OCI-LY3 (cell line): ENCODE results near the gene HLA-DQB1.

Experiments
- H2AFZ ChIP-seq: fragments of 200-600, 300-600 bp; shearing (Covaris generic); 2 replicates; pipeline ENCODE4 v1.6.0; 2014; ENCODE audit warnings: antibody characterized with exemption, low read depth, low read length
- H3K27ac ChIP-seq: fragments of 200-600, 300-600 bp; sonication (generic); 2 replicates; pipeline ENCODE4 v1.5.1; 2014; ENCODE audit warnings: mild to moderate bottlenecking, low read length, moderate library complexity, mixed read lengths
- H3K27me3 ChIP-seq: fragments of 200-600, 300-600 bp; sonication (generic); 2 replicates; pipeline ENCODE4 v1.6.1; 2014; ENCODE audit warnings: low read depth, low read length, mixed read lengths
- H3K36me3 ChIP-seq: fragments of 200-600, 300-600 bp; sonication (generic); replicated peaks from 2 replicates; pipeline ENCODE3; 2014; ENCODE audit warnings: low read depth, low read length, mixed read lengths
- H3K4me1 ChIP-seq: fragments of 300-600, 200-600 bp; sonication (generic); 2 replicates; pipeline ENCODE4 v1.6.1; 2014; ENCODE audit warnings: low read length, mixed read lengths
- H3K4me2 ChIP-seq: fragments of 200-600, 300-600 bp; sonication (generic); 2 replicates; pipeline ENCODE4 v1.6.1; 2014; ENCODE audit warnings: low read length, mixed read lengths
- H3K4me3 ChIP-seq: fragments of 300-600, 200-600 bp; sonication (generic); 2 replicates; pipeline ENCODE4 v1.5.1; 2014; ENCODE audit warnings: antibody characterized with exemption, mild to moderate bottlenecking, low read length, moderate library complexity
- H3K79me2 ChIP-seq: fragments of 300-600, 200-600 bp; shearing (Covaris generic); 2 replicates; pipeline ENCODE4 v1.6.1; 2014; ENCODE audit warnings: mild to moderate bottlenecking, low read length, mixed read lengths
- H3K9ac ChIP-seq: fragments of 300-600, 200-600 bp; shearing (Covaris generic); 2 replicates; pipeline ENCODE4 v1.6.0; 2014; ENCODE audit warnings: mild to moderate bottlenecking, low read length, moderate library complexity
- H3K9me3 ChIP-seq: fragments of 200-600, 300-600 bp; shearing (Covaris generic); 2 replicates; pipeline ENCODE4 v1.6.1; 2014; ENCODE audit warnings: low read length, mixed read lengths; ENCODE audit not compliant: insufficient read depth
- H4K20me1 ChIP-seq: fragments of 200-600, 300-600 bp; sonication (generic); 2 replicates; pipeline ENCODE4 v1.6.1; 2016; ENCODE audit warnings: low read length, mixed read lengths; ENCODE audit not compliant: insufficient read depth
- EZH2phosphoT487 ChIP-seq: fragments of 200-600 bp; shearing (Covaris generic); IDR thresholded peaks from 2 replicates; pipeline ENCODE4 v1.6.1; 2018; ENCODE audit warnings: antibody characterized with exemption, mixed run types, low read depth
- TF ChIP-seq, protein P1 (sequence below): fragments of 200-600, 300-600 bp; sonication (generic); IDR thresholded peaks from 2 replicates; pipeline ENCODE4 v1.5.1; 2014; ENCODE audit warnings: antibody characterized with exemption, low read length, low read depth

Gene HLA-DQB1

DNA sequence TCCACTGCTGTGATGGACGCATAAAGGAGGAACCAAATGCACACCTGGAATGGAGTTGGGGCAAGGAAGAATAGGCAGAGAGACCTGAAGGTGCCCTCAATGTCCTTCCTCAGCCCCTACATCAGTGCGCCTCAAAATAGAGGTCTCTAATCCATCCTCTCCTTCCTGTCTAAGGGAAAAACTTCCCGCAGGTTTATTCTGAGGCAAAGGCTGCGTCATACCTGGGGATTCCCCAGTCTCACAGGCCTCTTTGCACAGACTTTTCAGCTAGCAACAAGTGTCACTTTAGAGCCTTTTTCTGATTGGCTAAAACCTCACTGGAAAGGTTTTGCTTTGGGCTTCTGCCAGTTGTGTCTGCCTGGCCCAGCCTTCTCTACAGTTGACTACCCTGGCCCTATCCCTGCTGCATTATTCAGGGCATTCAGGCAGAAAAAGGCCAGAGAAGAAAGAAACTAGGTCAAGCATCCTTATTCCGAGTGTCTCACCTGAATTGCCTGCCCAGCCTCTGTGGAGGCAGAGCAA, 1.8 kb upstream of the HLA-DQB1 start:
- Histone ChIP-seq H4K20me1 (no peaks in the 10 kb centered on the region), H3K9me3 (no peaks in the 10 kb centered on the region), H3K27ac (peak overlapping the region; percentile 66), H3K4me3 (no peak overlapping the region), H3K4me1 (peaks cover 18% of the 10 kb centered on the region), H3K4me2 (peak overlapping the region; percentile 59), H3K79me2 (peaks cover 13% of the 10 kb centered on the region), H3K9ac (peak overlapping the region; percentile 34; the same call in 1 of the 2 replicates), H3K27me3 (no peaks in the 10 kb centered on the region), H2AFZ (no peak overlapping the region), H3K36me3 (no peaks in the 10 kb centered on the region)
- TF ChIP-seq, protein P1, sequence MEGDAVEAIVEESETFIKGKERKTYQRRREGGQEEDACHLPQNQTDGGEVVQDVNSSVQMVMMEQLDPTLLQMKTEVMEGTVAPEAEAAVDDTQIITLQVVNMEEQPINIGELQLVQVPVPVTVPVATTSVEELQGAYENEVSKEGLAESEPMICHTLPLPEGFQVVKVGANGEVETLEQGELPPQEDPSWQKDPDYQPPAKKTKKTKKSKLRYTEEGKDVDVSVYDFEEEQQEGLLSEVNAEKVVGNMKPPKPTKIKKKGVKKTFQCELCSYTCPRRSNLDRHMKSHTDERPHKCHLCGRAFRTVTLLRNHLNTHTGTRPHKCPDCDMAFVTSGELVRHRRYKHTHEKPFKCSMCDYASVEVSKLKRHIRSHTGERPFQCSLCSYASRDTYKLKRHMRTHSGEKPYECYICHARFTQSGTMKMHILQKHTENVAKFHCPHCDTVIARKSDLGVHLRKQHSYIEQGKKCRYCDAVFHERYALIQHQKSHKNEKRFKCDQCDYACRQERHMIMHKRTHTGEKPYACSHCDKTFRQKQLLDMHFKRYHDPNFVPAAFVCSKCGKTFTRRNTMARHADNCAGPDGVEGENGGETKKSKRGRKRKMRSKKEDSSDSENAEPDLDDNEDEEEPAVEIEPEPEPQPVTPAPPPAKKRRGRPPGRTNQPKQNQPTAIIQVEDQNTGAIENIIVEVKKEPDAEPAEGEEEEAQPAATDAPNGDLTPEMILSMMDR: no peak
- no peak for TF ChIP-seq EZH2phosphoT487

DNA sequence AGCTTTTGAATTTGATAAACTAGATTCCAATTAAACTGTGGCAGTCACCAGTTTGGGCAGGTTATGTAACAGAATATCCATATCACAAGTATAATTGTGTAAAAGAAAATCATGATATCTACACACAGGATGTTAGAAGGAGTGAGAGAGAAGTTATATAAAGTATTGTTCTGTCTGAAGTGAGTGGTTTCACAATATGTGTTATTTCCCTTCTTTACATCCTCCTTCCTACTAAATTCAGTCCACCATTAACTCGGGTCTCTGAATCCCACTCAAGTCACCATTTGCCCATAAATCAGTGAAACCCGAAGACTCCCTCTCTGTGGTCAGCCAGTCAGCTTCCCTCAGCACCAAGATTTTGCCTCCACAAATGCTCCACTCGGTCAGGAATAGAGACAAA, 796 bp downstream of the HLA-DQB1 start:
- no peak overlapping the region for H2AFZ ChIP-seq
- H3K27me3 ChIP-seq: no peaks in the 10 kb centered on the region
- peak overlapping the region; percentile 78 for H3K4me3 ChIP-seq
- TF ChIP-seq EZH2phosphoT487: no peak
- TF ChIP-seq, protein P1: no peak
- peaks cover 13% of the 10 kb centered on the region for H3K79me2 ChIP-seq
- no peaks in the 10 kb centered on the region for H4K20me1 ChIP-seq
- H3K9ac ChIP-seq: peak overlapping the region; percentile 71
- H3K9me3 ChIP-seq: no peaks in the 10 kb centered on the region
- H3K4me1 ChIP-seq: peaks cover 18% of the 10 kb centered on the region
- H3K36me3 ChIP-seq: no peaks in the 10 kb centered on the region
- peak overlapping the region; percentile 60 for H3K4me2 ChIP-seq
- H3K27ac ChIP-seq: peak overlapping the region; percentile 50

- no peaks in the 10 kb centered on the region for H3K9me3 ChIP-seq
- H3K4me3 ChIP-seq: peak overlapping the region; percentile 78
- no peaks in the 10 kb centered on the region for H3K27me3 ChIP-seq
- H3K9ac ChIP-seq: no peak overlapping the region
- no peak overlapping the region for H3K27ac ChIP-seq
- no peak for TF ChIP-seq EZH2phosphoT487
- TF ChIP-seq, protein P1: no peak
- peaks cover 13% of the 10 kb centered on the region for H3K79me2 ChIP-seq
- H3K4me1 ChIP-seq: peaks cover 20% of the 10 kb centered on the region
- H2AFZ ChIP-seq: no peak overlapping the region
- no peaks in the 10 kb centered on the region for H4K20me1 ChIP-seq
- no peaks in the 10 kb centered on the region for H3K36me3 ChIP-seq
- peak overlapping the region; percentile 60; the same call in 1 of the 2 replicates for H3K4me2 ChIP-seq
Measured at GRCh38 chr6:32664827-32665362, 1.6 kb downstream of the HLA-DQB1 start.

- Histone ChIP-seq H3K36me3 (no peaks in the 10 kb centered on the region), H3K9ac (no peak overlapping the region), H2AFZ (no peak overlapping the region), H3K27me3 (no peaks in the 10 kb centered on the region), H3K9me3 (no peaks in the 10 kb centered on the region), H3K4me2 (no peak overlapping the region), H4K20me1 (no peaks in the 10 kb centered on the region), H3K79me2 (peaks cover 13% of the 10 kb centered on the region), H3K27ac (no peak overlapping the region), H3K4me1 (peaks cover 22% of the 10 kb centered on the region), H3K4me3 (no peak overlapping the region)
- TF ChIP-seq, protein P1: no peak
- no peak for TF ChIP-seq EZH2phosphoT487
Measured at GRCh38 chr6:32664354-32664753, 2.1 kb downstream of the HLA-DQB1 start.
